ENCODE results near the gene LRFN2. TPM values are rescaled to one million over a fixed set of nuclear protein-coding genes. Genes with fewer than 3 reads are reported as not detected.

Gene LRFN2
- polyA plus RNA-seq, 3 donors, result not detected

DNA sequence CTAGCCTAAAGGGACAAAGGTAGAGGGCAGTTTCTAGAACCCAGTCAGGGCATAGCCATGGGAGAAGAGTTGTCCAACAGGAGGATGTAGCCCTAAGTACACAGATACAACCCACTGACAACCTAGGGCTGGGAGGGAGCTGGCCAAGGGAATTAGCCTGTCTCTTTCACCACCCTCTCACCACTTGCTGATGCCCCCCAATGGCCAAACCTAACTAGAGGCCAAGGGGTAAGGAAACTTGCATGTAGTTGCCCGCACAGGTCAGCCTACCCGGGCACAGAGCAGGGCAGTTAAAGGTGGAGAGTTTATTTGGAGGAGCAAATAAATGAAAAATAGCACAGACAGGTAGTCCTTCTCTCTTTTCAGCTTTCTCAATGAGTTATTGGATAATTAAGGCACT, 143.3 kb downstream of the LRFN2 start:
- H3K27ac Mint-ChIP-seq, result no peak overlapping the region
- no peaks in the 10 kb centered on the region for H3K36me3 Mint-ChIP-seq
- Histone ChIP-seq H3K36me3 (replicated peaks in 1 of 2; ENCODE audit: control insufficient read depth in 1 of 2, insufficient read depth in 2 of 2, low read length in 2 of 2) (no peaks in the 10 kb centered on the region), H3K9me3 (replicated peaks in 1 of 2; ENCODE audit: control insufficient read depth in 1 of 2, insufficient read depth in 1 of 2, low read length in 2 of 2) (no peaks in the 10 kb centered on the region), H3K4me1 (ENCODE audit: control insufficient read depth in 1 of 2, insufficient read depth in 2 of 2, low read length in 2 of 2) (no peaks in the 10 kb centered on the region), H3K4me3 (replicated peaks in 1 of 3; ENCODE audit: low read depth in 2 of 3, low read length in 3 of 3) (no peak overlapping the region), H3K27me3 (ENCODE audit: control insufficient read depth in 2 of 2, insufficient read depth in 2 of 2, low read length in 2 of 2) (no peaks in the 10 kb centered on the region), H3K4me2 (replicated peaks; ENCODE audit: extremely low read depth, low read length, poor library complexity, severe bottlenecking) (no peak overlapping the region), H3K9ac (ENCODE audit: insufficient read depth, low read length, poor library complexity, severe bottlenecking) (no peak overlapping the region), H2AFZ (ENCODE audit: insufficient read depth, low read depth, low read length, poor library complexity, severe bottlenecking) (no peak overlapping the region), H4K20me1 (ENCODE audit: insufficient read depth, low read length) (no peaks in the 10 kb centered on the region), H3K27ac (ENCODE audit: low read depth in 1 of 2, low read length in 2 of 2) (no peak overlapping the region), H3K79me2 (ENCODE audit: insufficient read depth, low read length) (no peaks in the 10 kb centered on the region)
- TF ChIP-seq, protein P1, sequence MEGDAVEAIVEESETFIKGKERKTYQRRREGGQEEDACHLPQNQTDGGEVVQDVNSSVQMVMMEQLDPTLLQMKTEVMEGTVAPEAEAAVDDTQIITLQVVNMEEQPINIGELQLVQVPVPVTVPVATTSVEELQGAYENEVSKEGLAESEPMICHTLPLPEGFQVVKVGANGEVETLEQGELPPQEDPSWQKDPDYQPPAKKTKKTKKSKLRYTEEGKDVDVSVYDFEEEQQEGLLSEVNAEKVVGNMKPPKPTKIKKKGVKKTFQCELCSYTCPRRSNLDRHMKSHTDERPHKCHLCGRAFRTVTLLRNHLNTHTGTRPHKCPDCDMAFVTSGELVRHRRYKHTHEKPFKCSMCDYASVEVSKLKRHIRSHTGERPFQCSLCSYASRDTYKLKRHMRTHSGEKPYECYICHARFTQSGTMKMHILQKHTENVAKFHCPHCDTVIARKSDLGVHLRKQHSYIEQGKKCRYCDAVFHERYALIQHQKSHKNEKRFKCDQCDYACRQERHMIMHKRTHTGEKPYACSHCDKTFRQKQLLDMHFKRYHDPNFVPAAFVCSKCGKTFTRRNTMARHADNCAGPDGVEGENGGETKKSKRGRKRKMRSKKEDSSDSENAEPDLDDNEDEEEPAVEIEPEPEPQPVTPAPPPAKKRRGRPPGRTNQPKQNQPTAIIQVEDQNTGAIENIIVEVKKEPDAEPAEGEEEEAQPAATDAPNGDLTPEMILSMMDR (IDR thresholded peaks at IDR 0.05), result no peak
- DNase-seq, result no peak
- 100% methylated on average over 1 of the region's 2 CpGs for WGBS (ENCODE audit: insufficient coverage)
- intact Hi-C loops (cut with micrococcal nuclease), result no loop called here
- H3K9me3 Mint-ChIP-seq, result peaks cover 0 to 2% (median 0%) of the 10 kb centered on the region in 7 donors
- peaks cover 6% of the 10 kb centered on the region for H3K4me1 Mint-ChIP-seq
- peaks cover 4 to 11% (median 7%) of the 10 kb centered on the region in 3 donors for H3K27me3 Mint-ChIP-seq (ENCODE audit: low read depth in 3 of 3)
- H3K4me3 Mint-ChIP-seq, result no peak overlapping the region

DNA sequence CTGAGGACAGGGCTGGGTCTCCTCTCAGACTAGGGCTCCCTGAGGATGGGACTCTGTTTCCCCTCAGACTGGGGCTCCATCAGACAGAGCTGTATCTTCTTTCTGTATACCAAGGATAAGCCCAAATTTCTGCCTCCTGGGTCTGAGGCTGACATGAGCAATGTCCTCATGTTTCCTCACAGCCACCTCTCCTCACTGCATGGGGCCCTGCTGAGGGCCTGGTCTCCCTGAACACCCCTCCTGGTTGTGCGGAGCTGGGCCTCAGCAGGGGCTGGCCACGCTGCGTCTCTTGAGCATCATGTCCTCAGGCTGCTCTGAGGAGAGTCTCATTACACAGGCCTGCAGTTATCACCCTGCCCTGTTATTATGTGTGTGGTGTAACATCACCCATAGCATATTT, 144.6 kb downstream of the LRFN2 start:
- Mint-ChIP-seq H3K4me1 (peaks cover 6% of the 10 kb centered on the region), H3K27me3 (ENCODE audit: low read depth in 3 of 3) (peaks cover 4 to 10% (median 7%) of the 10 kb centered on the region in 3 donors), H3K9me3 (peaks cover 0 to 2% (median 0%) of the 10 kb centered on the region in 7 donors), H3K36me3 (no peaks in the 10 kb centered on the region), H3K4me3 (no peak overlapping the region), H3K27ac (no peak overlapping the region)
- no peaks in the 10 kb centered on the region for H3K27me3 ChIP-seq (ENCODE audit: control insufficient read depth in 2 of 2, insufficient read depth in 2 of 2, low read length in 2 of 2)
- no peak overlapping the region for H3K4me2 ChIP-seq (replicated peaks; ENCODE audit: extremely low read depth, low read length, poor library complexity, severe bottlenecking)
- WGBS (ENCODE audit: insufficient coverage), result no CpG with 5 or more reads among the region's 3 CpGs
- H3K9me3 ChIP-seq (replicated peaks in 1 of 2; ENCODE audit: control insufficient read depth in 1 of 2, insufficient read depth in 1 of 2, low read length in 2 of 2), result no peaks in the 10 kb centered on the region
- TF ChIP-seq, protein P1 (IDR thresholded peaks at IDR 0.05), result no peak
- H2AFZ ChIP-seq (ENCODE audit: insufficient read depth, low read depth, low read length, poor library complexity, severe bottlenecking), result no peak overlapping the region
- no peak overlapping the region for H3K4me3 ChIP-seq (replicated peaks in 1 of 3; ENCODE audit: low read depth in 2 of 3, low read length in 3 of 3)
- DNase-seq, result no peak
- H3K36me3 ChIP-seq (replicated peaks in 1 of 2; ENCODE audit: control insufficient read depth in 1 of 2, insufficient read depth in 2 of 2, low read length in 2 of 2), result no peaks in the 10 kb centered on the region
- no peaks in the 10 kb centered on the region for H4K20me1 ChIP-seq (ENCODE audit: insufficient read depth, low read length)
- H3K4me1 ChIP-seq (ENCODE audit: control insufficient read depth in 1 of 2, insufficient read depth in 2 of 2, low read length in 2 of 2), result no peaks in the 10 kb centered on the region
- no peaks in the 10 kb centered on the region for H3K79me2 ChIP-seq (ENCODE audit: insufficient read depth, low read length)
- H3K27ac ChIP-seq (ENCODE audit: low read depth in 1 of 2, low read length in 2 of 2), result no peak overlapping the region
- intact Hi-C loops (cut with micrococcal nuclease), result no loop called here
- no peak overlapping the region for H3K9ac ChIP-seq (ENCODE audit: insufficient read depth, low read length, poor library complexity, severe bottlenecking)

Measured in CD14-positive monocyte (primary cell).